DMS 273 (cell line): ENCODE measurements around the gene ARHGAP35.
A peak's percentile ranks its signal among the peaks of the same experiment; 100 is the strongest.
"Not testable (repeated sequence)": the region's sequence is repeated elsewhere in the genome, so short reads cannot be mapped to it uniquely, and the experiment has no call there.

ENCODE experiments used
- DNase-seq: peaks from one replicate; lab custom pipeline; 2025; ENCODE audit not compliant: unreplicated experiment; lab: John Stamatoyannopoulos, UW

Gene ARHGAP35

GRCh38 chr19:46842791-46843190 lies 18.0 kb upstream of the ARHGAP35 start:
- DNase-seq, result no peak

DNA sequence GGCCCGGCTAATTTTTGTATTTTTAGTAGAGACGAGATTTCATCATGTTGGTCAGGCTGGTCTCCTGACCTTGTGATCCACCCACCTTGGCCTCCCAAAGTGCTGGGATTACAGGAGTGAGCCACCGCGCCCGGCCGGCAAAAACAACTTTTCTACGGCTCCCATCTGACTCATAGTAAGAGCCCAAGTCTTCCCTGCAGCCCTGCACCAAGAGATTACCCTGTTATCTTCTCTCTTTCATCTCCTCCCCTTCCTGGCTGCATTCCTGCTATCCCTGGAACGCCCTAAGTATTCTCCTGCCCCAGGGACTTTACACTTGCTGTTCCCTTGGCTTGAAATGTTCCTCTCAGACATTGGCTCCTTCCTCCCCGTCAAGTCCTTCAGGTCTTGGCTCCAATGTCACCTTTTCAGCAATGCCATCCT lies 16.7 kb upstream of the ARHGAP35 start:
- DNase-seq, result no peak

DNA sequence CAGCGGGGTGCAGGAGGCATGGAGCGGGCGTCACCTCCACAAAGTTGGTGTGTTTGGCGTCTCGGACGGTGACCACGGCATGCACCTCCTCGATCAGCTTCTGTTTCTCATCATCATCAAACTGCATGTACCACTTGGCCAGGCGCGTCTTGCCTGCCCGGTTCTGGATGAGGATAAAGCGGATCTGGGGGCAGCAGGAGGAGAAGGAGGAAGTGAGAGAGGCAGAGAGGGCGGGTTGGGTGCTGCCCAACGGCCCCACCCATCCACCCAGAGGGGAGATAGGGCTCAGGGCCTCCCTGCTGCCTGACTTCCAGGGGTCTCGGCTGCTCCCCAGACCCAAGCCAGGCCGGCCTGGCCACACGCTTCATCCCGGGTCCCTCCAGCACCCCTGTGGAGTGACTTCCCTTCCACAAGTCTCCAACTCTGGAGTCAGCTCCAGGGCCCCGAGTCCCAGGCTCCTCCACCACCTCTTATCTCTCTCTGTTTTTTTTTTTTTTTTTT lies 14.8 kb upstream of the ARHGAP35 start:
- no peak for DNase-seq

DNA sequence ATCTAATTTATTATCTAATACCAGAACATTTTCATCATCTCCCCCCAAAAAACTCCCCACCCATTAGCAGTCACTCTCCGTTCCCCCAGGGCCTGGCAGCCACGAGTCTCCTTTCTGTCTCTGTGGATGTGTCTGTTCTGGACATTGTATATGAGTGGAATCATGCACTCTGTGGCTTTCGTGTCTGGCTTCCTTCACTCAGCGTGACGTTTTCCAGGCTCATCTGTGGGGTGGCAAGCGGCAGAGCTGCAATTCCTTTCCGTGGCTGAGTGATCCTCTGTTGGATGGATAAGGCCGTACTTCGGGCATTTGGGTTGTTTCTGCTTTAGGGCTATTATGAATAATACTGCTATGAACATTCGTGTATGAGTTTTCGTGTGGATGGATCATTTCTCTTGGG lies 13.3 kb upstream of the ARHGAP35 start:
- DNase-seq, result no peak

DNA sequence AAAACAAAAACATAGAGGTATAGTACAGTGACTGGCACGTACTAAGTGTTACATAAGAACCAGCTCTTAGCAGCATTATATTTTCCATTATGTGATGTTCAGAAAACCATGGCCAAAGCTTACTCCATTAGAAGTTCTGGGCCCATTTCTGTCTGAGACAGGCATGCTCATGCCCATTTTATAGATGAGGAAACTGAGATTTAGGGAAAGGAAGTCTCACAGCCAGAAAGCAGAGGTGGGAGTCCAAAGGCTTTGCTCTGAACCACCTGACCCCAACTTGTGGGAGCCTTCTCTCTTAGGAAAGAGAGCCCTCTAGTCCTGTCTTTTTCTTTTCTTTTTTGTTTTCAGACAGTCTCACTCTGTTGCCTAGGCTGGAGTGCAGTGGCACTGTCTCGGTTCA lies 12.4 kb upstream of the ARHGAP35 start:
- DNase-seq, result no peak

DNA sequence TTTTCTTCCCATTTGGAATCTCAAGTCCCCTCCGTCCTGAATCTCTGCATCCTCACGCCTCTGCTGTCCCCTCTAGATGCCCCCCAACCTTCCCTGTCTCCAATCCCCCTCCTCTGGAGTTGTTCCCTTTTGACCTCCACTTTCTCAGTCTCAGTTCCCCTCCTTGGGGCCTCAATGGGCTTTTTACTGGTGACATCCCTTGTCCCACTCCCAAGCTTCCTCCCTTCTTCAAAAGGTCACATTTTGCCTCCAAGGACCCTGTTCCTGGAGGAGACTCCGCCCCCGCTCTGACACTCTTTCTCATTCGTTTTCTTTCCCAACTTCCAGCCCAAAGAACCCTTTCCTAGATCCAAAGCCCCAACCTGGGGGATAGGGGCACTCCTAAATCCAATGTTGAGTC lies 11.2 kb upstream of the ARHGAP35 start:
- DNase-seq, result no peak

DNA sequence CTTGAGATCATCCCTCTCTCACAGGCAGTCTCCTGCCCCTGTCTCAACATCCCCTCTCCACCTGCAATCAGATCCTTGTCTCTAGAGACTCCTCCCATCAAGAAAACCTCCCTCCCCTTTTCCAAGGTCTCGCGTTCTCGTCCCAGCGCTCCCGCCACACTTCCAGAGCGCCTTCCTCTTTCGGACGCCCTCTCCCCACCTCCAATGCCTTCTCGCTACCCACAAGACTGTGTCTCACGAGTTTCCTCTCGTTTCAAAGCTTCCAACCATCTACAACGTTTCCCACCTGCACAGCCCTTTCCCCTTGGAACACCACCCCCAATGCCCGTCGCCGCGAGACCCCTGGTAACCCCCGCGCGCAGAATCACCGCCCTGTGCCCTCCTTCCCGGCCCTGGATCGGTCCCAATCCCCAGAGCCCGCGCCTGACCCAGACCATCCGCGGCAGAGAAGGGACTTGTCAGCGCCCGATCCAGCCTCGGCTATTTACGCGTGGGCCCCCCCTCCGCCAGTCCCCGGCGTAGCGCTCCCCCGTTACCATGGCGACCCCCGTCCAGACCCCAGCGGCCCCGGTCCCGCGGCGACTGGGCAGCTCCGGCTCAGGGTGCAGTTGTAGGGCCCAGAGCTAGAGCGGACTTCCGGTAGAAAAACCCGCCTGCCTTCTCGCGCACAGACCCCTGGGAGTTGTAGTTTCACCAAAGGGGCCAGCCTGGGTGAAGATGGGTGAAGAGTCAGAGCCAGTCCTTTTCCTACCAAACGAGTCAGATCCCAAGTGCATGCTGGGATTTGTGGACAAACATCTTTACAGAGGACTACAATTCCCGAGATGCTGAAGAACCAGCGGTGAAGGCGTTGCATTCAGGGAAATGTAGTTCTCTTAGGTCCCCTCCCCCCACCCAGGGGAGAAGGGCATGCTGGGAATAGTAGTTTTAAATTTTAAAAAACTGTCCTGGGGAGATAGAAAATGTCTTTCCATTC lies 10.3 kb upstream of the ARHGAP35 start, which contains the start of gene AP2S1:
TSS of gene AP2S1 (minus strand) at position 619 of the 976 bp plus-strand sequence. CDS start at position 539, 80 bp downstream.
- peak; percentile 99 for DNase-seq

DNA sequence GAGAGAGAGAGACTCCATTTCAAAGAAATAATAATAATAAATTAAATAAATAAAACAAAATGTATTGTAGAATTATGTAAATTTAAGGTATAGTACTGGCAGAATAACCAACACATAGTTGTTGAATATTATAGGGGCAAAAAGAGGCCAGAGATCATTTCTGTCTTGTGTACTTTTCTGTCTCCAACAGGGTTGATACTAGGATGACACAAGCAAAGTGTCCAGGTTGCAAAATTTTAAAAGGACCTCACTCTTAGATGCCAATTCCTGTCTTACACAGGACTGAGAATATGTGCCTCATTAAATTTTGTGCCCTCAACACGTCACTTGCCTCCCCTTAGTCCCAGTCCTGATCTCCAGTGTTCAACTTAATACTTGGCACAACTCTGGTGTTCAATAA lies 8.0 kb upstream of the ARHGAP35 start:
- DNase-seq, result no peak

DNA sequence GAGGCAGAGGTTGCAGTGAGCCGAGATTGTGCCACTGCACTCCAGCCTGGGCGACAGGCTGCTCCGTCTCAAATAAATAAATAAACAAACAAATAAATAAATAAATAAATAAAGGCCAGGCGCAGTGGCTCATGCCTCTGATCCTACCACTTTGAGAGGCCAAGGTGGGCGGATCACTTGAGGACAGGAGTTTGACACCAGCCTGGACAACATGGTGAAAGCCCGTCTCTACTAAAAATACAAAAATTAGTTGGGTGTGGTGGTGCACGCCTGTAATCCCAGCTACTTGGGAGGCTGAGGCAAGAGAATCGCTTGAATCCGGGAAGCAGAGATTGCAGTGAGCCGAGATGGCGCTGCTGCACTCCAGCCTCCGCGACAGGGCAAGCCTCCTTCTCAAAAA lies 6.1 kb upstream of the ARHGAP35 start:
- DNase-seq, result not testable (repeated sequence)

DNA sequence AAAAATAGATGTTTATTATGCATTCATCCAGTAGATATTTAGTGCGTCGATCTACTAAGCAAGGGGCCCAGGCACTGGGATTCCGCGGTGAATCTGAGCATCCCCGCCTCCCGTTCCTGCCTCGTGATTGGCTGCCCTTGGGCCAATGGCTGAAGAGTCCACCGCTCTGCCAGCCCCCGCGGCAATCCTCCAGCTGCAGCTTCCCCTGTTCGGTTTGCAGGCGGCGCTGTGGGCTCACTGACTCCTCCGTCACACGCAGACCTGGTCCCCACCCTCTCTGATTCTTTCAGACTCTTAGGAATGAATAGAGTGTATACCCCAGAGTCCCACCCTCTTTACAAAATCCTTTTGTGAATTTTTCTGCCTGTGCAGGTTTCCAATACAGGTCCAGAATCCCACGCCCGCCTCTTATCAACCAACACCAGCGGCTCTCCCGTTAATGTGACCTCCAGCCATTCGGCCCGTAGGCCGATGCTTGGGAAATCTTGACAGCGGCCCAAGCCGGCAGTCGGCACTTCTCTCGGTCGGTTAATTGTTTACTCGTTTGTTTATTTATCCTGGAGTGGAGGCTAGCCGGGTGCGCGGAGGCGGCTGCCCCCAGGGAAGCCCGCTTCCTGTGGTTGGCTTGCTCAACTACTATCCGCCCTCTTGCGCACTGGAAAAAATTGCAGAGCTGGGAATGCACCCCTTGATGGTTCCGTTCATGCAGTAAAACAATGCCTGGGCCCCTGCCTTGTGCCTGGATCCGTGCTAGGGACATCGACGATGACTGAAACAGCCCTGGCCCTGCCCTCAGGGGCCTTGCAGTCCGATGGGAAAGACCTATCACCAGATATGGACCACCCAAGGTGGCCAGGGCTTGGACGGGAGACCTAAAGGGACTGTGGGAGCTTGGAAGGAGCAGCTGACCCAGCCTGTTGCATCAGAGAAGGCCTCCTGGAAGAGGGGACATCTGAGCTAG lies 4.5 kb upstream of the ARHGAP35 start:
- peak; percentile 97 for DNase-seq

DNA sequence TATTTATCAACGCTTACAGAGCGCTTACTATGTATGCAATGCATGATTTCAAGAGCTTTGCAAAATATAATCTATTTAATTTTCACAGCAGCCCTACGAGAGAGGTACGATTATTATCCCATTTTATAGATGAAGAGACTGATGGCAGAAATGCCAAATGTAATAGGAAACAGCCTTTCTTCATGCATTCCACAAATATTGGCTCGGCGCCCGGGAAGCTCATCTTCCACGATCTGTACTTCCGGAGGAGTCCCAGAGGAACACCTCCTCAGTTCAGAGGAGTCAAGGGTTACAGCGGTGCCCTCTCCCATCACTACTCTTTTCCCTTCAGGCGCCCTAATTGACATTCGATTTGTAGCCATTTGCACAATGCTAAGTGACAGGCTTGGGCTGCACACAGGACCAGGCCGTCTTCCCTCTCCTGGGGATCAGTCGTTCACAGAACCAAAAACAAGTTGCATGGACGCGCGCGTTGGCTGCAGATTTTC lies 1.1 kb upstream of the ARHGAP35 start:
- peak; percentile 95 for DNase-seq

GRCh38 chr19:46860125-46860845 lies 512 bp upstream of the ARHGAP35 start:
- peak; percentile 99 for DNase-seq

DNA sequence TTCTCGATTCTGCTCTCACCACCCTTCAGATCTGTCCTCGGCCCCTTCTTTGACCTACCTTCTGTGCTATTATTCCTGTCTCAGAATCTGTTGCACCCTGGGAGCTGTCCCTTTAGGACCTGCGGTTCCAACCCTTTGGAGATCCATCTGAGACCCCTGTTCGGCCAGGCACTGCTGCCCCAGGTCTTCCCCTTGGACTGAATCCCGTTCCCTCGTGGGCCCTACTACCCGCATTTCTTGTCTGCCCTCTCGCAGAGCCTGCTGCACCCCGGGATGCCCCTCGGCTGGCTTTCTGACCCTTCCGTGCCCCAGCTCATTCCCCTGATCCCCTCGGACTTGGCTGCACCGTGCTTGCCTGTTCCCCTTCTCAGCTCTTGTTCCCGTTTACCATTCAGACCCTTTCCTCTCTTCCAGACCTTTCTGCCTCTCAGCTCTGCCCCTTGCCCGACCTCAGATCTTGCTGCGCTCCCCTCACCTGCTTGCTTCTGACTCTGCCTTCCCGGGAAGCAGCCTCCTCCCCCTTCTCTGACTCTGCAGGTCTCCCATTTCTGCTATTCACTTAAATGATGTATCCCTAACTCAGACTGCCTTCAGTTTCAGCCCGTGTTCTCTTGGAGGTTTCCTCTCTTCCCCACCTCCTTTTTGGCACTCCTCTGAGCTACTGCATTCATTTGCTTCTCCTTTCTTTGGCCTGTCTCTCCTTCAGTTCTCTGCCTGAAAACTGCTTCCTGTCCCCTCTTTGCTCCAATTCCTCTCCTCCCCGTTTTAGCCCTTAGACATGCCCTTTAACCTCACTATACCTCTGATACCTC lies 1.1 kb downstream of the ARHGAP35 start:
- peak; percentile 44 for DNase-seq

DNA sequence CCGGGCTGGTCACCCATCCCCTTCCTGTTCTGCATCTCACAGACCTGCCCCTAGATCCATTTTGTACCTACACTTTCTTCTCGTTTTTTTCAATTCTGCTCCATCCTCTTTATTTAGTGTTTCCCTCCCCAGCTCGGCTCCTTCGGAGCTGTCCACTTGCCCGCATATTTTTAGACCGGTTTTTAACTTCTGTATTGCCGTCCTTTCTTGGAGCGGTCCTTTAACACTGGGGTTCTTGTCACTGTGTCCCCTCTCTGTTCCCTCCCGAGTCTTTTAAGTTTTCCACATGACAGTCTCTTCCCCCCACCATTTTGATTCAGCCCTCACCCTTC lies 1.7 kb downstream of the ARHGAP35 start:
- DNase-seq, result no peak

DNA sequence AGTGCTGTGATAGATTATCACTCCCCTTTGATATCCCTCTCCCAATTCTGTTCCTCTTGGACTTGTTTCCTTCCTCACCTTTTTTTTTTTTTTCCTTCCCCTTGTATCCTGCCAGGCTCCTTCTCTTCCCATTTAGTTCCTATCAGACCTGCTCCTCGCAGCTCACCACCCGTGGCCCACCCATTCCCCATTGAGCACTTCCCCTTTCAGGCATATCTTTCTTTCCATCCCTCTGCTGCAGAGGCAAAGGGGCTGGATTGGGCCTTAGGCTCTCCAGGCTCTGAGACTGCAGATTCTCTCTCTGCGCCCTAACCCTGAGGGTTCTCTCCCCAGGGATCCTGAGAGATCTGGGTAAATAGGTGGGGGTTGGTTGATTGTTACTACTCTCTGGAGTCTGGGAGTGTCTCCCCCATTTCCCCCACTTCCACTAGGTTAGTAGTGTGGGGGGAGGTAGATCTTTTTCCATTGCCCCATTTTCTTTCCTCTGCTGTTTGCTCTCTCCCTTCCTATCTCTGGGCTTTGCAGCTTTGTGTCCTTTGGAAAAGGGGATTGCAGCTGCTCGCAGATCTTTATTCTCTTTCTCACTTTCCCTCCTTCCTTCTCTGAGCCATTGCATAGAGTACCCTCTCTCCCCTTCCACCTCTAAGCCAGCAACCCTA lies 2.3 kb downstream of the ARHGAP35 start:
- DNase-seq, result peak; percentile 37

DNA sequence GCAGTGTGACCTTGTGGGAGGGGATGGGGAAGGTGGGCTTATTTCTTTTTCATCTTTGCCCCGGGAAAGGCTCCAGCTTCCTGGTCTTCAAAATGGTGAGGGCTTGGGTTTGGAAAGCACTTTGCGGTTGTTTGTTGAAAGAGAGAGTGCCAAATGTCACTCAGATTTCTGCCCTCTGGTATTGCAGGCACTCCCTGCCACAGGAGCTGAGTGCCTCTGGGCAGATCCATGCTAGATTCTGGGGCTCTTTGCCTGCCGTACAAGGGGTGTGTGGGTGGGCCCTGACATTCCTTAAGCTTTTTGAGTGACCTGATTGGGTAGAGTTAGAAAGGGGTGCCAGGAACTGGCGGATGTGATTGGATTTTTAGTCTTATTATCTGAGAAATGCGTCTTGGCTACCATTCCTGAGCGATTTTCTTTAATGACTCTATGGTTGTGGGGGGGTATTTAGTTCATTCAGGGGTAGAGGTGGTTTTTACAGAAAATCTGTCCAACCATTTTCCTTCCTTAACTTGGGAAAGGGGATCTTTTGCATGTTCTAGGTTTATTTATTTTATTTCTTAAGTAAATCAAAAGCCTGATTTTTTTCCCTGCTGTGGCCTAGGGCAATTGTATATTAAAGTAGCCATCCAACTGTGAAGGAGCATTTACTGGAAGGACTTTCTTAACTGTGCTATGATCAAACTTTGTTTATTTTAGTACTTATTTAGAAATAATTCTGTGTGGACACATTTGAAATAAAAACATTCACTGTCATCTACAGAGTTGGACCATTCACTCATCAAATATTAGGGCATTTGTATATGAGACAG lies 3.2 kb downstream of the ARHGAP35 start:
- DNase-seq, result peak; percentile 73

DNA sequence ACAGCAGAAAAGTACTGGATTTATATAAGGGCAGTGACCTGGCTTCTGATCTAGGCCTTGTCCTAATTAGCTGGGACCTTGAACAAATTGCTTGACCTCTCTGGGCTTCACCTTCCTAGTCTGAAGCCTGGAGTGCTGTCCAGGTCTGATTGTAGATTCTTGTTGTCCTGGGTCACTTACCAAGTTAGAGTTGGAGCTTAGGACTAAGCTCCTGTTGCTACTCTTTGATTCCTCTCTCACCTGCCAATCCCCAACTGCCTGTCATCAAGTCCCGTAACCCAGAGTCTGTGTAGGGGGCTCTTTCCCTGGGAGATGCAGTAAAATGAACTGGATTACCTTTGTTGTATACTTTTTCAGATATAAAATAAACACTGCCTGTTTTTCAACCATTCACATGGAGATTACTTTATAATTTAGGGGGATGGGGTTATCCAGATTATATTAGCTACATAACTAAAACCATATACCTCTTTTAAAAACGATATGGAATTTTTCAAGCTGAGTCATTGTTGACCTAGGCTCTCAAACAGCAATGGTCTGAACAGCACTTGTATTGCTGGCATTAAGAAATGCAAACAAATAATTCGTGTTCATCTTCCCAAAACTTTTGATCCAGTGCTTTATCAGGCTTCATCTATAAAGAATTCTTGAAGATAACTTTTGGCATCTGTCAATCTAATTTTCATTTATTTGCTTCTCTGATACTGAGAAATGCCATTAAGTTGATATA lies 5.8 kb downstream of the ARHGAP35 start:
- no peak for DNase-seq

DNA sequence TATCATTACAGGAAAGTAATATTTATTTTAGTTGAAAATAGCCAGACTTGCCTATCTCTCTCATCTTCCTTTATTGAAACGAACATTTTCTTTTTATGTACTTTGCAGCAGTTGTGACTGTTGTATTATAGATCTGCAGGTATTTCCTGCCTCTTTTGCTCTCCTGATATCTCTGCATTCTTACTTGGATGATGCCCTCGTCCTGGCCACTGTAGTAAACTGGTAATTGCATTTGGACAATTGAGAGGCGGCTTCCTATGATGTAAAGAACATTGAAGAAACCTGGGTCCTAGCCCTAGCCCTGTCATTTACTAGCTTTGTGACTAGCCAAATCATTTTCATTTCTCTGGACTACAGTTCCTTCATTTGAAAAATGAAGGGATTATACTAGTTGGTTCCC lies 6.4 kb downstream of the ARHGAP35 start:
- DNase-seq, result no peak
